HG03066 (cell line): ENCODE measurements around the gene VPS26C.
A peak's percentile ranks its signal among the peaks of the same experiment; 100 is the strongest.

ENCODE experiments used
- ATAC-seq: cut with Tn5 transposase; IDR thresholded peaks from one replicate; pipeline ENCODE4 v1.9.1; 2021; ENCODE audit warnings: low read depth; ENCODE audit not compliant: unreplicated experiment

Gene VPS26C

DNA sequence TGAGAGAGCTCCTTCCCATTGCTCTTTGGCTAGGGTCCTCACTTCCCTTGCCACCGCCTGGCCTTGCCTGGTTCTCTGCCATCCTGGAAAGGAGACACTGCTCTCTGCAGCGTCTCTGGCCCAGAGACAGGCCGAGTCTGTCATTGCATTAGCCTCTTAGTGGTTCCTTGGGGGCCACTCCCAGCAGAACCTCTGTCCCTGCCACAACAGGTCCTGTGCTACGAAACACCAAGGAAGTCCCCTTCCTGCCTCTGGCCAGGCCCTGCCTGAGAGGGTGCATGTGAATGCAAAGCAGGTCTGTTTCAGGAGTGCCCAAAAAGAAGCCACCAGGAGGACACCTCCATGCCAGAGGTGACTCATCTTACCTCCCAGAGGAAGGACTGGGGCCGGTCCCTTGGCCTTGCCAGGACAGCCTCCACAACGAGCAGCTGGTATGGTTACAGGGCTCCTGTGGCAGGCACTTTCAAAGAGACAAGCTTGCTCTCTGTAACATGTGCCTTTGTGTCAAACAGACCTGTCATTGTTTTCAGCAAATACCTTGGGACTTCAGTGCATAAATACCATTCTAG lies 59.6 kb downstream of the VPS26C start:
- peak; percentile 47 for ATAC-seq

DNA sequence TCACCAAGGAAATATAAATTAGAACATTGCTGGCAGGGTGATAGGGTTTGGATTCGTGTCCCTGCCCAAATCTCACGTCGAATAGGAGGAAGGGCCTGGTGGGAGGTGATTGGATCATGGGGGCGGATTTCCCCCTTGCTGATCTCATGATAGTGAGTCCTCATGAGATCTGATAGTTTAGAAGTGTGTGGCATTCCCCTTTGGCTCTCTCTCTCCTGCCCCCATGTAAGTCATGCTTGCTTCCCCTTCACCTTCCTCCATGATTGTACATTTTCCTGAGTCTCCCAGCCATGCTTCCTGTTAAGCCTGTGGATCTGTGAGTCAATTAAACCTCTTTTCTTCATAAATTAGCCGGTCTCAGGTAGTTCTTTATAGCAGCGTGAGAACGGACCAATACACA lies 60.6 kb downstream of the VPS26C start:
- ATAC-seq = no peak

DNA sequence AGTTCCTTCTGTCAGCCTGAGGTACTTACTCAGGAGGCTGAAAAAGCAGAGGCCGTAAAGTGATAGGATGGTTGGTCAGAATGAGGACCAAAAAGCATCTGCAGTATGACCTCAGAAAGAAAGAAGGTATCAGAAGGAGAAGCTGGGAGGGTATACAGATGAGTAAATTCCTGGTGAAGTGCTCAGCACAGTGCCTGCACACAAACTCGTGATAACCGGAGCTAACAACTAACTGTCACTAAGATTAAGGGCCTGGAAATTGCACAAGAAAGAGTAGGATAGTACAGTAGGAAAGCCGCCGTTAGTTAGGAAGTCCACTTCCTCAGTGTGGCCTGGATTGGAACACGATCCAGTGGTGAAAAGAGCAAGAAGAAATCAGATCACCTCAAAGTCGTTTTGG lies 62.6 kb downstream of the VPS26C start:
- no peak for ATAC-seq

DNA sequence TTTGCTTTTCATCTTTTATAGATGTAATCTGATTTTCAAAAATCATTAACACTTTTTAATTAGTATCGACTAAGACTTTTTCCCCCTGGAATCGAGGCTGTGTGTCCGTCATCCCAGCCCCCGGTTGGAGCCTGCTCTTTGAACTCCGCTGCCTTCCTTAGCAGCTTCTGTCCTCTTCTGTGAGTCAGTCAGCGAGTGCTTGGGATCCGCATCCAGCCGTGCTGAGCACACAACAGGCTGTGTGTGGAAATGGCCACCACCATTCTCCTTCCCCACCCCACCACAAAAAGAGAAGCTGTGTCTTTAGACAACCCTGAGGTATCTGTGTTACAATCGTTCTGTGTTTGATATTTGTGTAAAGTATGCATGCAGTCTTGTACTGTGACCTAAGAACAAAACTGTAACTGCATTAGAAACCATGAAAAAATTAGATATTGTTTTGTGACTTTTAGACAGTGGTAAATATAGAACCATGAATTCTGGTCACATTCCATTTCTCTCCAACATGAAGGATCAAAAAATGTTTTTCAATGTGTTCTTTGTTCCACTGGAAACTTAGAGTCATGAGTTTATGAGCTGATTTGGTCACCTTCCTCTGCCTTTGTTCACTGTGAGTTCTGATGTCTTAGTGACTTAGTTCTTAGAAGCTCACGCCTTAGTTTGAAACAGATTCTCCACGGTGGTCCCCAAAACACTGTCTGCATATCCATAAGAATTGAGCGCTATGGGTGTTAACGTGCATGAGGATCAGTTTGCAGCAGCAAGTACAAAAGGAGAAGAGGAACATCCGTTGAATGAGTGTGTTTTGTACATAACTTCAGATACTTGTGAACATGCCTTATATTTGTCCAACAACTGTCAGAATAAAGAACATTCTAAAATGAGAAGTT lies 64.7 kb downstream of the VPS26C start:
- ATAC-seq = no peak

DNA sequence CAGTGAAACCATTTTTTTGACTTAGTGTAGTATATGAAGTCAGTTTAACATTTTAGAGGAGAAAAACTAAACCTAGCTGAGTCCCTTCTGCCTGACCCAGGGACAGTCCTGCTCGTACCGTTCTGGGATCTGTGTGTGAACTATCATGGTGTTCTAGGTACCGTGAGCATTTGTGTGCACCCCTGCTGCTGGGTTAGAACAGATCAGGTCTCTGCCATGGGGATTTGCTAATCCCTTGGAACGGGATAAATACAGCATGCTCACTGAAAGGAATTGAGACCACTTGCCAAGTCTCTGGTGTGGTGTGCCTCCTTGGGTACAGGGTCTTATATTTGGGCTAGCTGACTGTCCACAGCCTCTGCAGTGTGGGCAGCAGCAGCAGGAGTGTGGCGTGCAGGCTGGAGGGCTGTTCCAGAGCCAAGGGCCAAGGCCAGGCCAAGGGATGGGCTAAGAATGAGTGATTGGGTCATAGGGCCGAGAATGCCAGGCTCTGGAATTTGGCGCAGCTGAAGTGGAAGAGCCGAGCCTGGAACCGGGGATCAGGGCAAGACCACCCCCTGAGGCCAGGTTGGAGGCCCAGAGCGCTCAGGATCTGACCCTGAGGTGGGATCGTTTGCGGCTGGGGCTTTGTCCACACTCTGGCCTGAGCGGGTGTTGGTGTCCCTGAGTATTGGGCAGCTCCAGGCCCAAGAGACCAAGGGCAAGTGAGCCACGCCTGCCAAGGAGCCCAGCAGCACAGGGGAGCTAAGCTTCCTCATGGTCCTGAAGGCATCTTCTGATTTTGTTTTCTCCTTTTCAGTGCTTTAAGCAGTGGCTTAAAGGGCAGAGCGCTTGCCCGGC lies 66.3 kb downstream of the VPS26C start:
- ATAC-seq = no peak

DNA sequence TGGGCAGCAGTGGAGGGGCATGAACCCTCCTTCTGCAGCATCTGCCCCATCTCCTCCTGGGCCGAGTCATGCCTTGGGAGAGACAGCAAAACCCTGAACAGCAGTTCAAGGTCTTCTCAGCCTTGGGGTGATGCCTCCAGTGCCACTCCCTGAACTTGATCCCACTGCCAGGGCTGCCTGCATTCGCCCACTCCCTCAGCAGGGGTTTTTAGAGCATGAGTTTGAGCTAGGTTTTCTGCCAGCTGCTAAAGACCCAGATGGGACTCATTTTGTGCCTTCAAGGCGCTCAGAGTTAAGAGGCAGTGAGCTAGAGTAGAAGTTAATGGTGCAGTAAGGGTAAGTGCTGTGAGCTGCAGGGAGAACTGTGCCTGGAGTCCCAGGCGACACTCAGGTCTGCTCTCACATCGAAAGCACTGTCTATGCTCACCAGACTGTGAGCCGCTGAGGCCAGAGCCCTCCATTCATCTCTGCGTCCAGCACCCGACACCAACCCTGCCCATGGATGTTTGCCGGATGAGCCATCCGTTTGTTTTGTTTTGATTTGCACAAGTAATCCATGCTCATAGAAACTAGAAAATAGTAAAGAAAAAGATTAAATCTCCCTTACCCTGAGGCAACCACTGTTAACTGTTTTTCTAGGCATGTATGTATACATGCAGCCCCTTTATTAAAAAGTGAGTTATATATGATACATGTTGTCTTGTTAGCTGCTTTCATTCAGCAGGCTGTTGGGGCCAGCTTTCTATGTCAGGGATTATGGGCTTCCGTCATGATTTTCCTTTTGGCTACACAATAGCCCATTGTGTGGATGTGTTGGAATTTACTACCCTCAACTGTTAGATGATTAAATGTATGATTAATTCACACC lies 67.8 kb downstream of the VPS26C start:
- ATAC-seq = no peak

DNA sequence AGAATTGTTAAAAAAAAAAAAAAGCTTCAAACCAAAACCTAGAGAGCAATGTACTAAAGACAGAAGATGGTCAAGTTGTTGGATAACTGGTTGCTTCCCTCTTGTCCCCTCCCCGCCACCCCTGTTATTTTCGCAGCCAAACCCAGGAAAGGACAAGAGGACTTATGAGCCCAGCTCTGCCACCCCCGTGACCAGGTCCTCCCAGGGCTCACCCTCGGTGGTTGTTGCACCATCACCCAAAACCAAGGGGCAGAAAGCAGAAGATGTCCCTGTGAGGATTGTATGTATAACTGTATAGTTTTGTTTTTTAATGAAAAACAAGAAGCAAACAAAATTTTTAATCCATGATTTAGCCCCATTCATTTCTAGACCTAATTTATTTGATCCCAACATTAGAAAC lies 69.4 kb downstream of the VPS26C start:
- no peak for ATAC-seq

DNA sequence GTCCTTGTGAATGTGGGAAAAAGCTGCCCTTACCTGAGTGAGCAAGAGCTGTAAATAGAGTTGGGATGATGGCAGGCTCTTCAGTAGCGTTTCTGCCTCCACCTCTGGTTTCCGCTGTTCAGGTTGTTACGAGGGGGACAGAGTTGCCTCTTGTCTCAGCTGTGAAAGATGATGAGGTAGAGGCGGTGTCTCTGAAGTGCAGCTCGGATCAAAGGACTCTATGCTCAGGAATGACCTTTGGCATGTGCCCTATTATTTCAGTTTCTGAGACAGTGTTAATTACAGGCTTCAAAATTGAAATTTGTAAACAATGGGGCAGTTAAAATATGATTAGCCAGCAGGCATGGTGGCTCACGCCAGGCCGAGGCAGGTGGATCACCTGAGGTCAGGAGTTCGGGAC lies 70.3 kb downstream of the VPS26C start:
- ATAC-seq = no peak

DNA sequence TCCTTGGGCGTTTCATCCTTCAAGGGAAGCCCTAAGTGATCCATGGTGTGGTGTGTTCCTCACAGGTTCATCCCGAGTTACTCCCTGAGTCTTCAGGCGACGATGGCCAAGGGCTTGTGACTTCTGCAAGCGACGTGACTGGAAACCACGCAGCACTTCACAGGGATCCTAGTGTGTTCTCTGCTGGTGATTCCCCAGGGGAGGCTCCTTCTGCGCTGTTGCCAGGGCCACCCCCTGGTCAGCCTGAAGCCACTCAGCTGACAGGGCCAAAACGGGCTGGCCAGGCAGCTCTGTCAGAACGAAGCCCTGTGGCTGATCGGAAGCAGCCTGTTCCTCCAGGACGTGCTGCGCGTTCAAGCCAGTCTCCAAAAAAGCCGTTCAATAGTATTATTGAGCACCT lies 71.5 kb downstream of the VPS26C start:
- no peak for ATAC-seq

DNA sequence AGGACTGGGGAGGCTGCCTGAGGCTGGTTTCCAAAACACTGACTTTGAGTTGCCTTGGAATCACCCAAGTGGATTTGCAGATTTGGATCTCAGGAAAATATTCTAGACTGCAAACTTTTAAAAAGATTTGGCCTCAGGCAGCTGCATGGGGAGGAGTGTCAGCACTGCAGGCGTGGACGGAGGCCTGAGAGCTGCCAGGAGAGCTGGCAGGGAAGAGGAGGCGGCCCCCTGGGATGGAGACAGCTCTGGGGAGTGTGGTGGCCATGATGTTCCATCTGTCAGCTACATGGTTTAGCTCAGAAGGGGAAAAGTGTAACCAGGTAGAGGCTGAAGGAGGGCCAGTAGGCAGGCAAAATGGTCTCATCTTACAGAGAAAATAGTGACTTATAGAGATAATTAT lies 72.1 kb downstream of the VPS26C start:
- ATAC-seq = no peak

DNA sequence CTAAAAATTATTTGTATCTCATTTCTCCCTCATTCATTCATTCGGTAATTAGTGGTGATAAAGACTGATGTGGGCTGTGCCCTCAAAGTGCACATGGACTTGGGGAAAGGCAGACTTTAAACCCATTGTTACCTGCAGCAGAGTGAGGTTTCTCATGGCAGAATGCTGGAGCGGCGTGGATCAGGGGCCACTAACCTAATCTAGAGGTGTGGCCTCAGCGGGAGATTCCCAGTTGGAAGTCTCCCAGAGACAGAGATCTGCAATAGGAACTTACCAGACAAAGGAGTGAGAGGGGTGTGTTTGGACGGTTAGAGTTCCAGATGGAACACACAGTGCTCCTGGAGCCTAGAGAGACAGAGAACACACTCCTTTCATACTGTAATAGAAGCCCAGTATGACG lies 73.5 kb downstream of the VPS26C start:
- no peak for ATAC-seq

DNA sequence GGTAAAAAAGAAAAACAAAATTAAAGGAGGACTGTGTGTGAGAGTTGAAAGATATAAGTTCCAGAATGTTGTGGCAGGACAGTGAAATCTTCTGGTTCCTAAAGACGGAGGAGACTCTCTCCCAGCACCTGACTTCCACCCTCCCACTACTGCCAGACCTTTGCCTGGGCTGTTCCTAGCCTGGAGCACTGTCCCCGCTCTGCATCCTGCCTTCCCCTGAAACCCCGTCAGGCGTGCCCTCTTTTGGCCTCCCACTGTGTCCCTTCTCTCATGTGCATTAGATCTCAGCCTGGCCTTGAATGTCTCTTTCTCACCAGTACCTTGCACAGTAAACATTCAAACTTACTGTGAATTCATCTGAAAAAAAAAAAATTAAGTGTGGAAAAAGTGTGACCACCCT lies 74.1 kb downstream of the VPS26C start:
- ATAC-seq = no peak

DNA sequence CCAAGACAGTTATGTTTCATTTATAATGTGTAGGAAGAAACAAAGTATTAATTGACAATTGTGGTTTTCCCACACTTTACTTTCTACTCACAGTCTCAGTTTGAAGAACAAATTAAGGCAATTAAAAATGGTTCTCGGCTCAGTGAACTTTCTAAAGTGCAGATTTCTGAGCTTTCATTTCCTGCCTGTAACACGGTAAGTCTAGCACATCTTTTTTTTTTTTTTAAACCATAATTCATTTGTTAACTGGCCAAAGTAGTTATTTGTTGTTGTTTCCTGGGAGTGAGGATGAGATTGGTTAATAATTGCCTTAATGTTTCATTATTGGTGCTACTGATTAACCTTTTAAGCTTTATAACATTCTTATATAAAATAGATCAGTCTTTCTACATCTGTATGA lies 75.1 kb downstream of the VPS26C start:
- ATAC-seq = no peak

DNA sequence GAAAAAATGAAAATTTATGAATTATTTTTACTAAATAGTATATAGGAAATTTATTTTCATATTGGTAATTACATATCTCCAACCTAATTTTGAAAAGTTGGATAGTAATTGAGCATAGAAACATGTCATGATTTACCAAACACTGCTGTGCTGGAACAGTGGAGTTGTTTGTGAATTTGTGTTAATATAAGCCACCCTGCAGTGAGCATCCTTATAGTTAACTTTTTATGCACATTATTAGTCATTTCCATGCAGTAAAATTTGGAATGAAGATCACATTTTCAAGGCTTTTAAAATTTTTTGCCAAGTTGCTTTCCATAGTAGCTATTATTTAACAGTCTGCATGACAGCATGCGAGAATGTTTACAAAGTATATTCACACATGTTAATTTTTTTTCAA lies 78.3 kb downstream of the VPS26C start:
- ATAC-seq = no peak

DNA sequence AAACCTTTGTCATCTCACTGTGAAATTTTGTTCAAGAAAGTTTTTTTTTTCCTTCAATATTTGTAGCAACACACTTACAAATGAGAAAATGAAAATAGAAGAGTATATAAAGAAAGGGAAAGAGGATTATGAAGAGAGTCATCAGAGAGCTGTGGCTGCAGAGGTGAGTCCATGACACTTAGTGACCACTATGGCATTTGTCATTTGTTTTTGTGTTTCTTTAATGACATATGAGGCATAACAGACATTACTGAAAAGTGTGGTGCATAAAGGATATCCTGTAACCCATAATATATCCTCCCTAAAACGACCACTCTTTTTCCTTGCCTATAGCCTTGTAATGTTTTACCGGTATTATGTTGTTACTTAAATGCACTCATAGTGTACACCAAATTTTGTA lies 80.2 kb downstream of the VPS26C start:
- no peak for ATAC-seq

DNA sequence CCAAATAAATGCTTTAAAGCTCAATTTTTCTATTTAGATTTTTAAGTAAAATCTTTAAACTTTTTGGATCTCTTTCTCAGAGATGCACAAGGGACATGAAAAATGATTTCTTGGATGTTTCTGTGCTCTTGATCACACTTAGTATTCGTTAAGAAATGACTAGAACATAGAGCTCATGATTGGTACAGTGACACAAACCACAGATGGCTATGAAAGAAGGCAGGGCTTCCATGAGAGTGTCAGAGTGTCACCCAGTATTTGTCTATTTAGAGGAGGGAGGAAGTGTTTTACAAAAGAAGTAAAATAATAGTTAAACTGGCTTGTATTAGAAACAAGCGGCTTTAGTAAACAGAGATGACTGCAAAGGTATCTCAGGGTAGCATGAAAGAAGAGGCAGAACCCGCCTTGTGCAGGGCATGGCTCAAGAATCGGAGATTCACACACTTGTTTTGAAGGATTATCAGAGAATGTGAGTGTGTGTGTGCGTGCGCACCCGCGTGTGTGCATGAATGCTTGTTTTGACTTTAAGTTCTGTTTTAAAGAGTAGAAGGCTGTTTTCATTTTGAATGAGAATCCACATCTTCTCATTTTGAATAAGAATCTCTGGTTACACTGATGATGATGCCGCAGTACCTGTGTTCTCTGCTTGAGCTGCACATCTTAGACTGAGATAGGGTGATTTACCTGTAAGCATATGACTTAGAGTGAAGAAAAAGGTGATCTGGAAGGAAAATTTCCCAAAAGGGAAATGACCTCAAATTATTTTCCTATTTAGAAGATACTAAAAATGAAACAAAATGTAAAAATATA lies 82.1 kb downstream of the VPS26C start:
- no peak for ATAC-seq

DNA sequence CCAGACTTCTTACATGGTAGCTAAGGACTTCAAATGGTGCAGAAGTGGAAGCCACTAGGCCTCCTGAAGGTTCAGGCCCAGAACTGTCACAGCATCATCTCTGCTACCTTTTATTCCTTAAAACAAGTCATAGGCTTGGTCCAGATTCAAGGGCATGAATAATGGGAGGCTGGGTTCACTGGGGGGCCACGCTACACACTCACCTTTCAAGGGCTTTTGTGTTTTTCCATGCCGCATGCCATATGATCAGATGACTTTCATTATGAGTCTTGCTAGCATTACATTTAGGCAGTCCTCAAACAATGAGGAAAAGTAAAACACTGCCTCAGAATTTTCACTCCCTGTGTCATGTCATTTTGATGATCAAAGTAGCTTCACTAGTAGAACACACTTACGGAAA lies 83.4 kb downstream of the VPS26C start:
- no peak for ATAC-seq

DNA sequence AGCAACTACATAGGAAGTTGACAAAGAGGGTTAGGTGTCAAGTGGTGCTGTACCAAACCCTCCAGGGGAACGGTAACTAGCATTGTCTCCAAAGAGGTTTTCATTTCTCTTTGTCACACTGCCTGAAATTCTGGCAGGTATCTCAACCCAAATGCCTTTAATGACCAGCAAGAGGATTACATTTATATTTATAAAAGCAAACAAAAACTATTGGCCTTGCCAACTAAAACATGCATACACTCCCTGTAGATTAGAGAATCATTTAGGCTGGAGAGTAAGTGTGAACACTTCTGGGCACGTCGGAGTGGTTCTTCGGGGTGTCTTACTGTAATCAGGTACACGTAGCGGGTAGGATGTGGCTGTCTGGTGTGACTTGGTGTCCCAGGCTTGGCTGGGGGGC lies 84.9 kb downstream of the VPS26C start:
- ATAC-seq = no peak

DNA sequence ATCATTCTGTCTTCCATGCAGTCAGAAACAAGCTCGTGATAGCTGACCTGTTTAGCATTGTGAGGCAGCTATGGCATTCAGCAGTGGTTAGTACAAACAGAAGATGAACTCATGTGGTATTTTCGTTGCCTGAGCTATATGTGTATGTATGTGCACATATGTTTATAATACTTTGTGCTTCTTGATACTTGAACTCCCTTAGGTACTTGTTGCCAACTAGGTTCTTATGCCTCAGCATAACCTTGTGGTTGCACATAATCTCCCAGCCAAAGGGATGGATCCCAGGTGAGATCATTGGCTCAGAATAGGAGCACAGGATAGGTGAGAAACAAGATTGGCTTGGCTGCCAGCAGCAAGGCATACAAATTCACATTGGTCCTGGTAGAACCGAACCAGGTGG lies 86.1 kb downstream of the VPS26C start:
- no peak for ATAC-seq

DNA sequence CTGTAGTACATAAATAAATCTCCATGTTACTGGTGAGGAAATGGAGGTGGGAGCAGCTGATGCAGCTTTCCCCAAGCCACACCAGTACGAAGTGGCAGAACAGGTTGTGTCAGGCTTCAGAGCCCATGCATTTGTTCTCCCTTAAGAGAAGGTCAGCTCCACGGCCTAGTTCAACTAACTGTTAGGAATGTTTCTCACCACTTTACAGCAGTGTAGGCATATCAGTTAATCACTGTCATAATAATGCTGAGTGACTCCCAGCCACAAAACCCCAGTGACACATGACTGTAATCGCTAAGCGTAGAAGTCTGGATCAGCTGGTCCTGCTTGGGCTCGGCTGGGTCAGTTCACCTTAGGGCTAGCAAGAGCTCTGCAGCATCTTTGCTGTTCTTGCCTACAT lies 90.4 kb downstream of the VPS26C start:
- ATAC-seq = no peak
